Activated CD8-positive, alpha-beta memory T cell treated with anti-CD3 and anti-CD28 coated beads for 36 hours (primary cell): ENCODE measurements around the gene OTOS. TPM values are rescaled to one million over a fixed set of nuclear protein-coding genes. Genes with fewer than 3 reads are reported as not detected.

Source experiments
- CTCF ChIA-PET: fragments of 350-600 bp; sonication (Branson Sonifier 250); formaldehyde crosslinking; loops from one replicate; lab custom pipeline; 2021; ENCODE audit warnings: antibody characterized with exemption; lab: Charles Lee
- POLR2A ChIA-PET: fragments of 350-600 bp; sonication (Branson Sonifier 250); formaldehyde crosslinking; loops from one replicate; lab custom pipeline; 2021; ENCODE audit warnings: antibody characterized with exemption; lab: Charles Lee
- total RNA-seq, 2 experiments: library from RNA; stranded (reverse); gene quantifications; one replicate each; pipeline ENCODE4 v1.2.3, GENCODE V29; 2021

The OTOS gene
- total RNA-seq: not detected

DNA sequence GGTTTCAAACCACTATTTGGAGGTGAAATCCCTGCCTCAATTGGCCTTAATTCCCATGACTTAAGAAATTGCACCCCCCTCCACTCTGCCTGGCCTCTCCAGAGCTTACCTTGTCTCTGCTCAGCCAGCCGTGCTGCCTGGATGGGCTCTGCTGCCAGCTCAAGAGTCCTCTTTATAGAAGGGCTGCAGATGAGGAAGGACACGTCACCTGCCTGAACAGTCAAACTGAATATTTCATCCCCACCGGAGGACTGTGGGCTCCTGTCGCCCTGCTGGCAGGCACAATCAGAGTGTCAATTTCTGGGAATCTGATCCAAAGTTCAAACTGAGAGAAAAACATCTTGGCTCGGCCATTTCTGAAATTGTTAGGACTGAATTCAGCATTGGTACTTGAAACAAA lies at the start of gene OTOS:
TSS of gene OTOS (minus strand) at position 148 of the 400 bp plus-strand sequence. CDS start 332 bp downstream, outside the sequence.
- CTCF ChIA-PET: interaction anchor here (1.2 kb wide), 1 partner anchor 8 kb away, joined by 4 read pairs; no protein-coding TSS in a partner anchor
- POLR2A ChIA-PET: interaction anchor here (0.6 kb wide), 1 partner anchor 115 kb away, joined by 6 read pairs; no protein-coding TSS in a partner anchor

GRCh38 chr2:240189686-240190085 lies 49.2 kb upstream of the OTOS start:
- ChIA-PET CTCF (no interaction called here), POLR2A (no interaction called here)

DNA sequence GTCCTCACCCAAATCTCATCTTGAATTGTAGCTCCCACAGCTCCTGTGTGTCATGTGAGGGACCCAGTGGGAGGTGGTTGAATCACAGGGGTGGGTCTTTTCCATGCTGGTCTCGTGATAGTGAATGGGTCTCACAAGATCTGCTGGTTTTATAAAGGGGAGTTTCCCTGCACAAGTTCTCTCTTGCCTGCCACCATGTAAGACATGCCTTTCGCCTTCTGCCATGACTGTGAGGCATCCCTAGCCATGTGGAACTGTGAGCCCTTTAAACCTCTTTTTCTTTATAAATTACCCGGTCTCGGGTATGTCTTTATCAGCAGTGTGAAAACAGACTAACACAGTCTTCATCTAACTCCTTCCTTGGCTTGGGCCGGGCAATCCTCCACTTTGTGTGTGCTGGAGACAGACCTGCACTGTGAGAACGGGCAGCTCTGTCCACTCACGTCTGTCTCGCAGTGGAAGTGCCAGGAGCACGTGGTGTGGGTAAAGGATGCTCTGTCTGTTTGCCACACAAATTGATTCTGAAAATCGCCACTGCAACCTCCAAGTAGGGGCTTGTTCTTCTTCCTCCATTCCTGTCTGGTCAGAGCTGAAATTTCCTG lies 47.6 kb upstream of the OTOS start:
- ChIA-PET POLR2A (no interaction called here), CTCF (no interaction called here)

DNA sequence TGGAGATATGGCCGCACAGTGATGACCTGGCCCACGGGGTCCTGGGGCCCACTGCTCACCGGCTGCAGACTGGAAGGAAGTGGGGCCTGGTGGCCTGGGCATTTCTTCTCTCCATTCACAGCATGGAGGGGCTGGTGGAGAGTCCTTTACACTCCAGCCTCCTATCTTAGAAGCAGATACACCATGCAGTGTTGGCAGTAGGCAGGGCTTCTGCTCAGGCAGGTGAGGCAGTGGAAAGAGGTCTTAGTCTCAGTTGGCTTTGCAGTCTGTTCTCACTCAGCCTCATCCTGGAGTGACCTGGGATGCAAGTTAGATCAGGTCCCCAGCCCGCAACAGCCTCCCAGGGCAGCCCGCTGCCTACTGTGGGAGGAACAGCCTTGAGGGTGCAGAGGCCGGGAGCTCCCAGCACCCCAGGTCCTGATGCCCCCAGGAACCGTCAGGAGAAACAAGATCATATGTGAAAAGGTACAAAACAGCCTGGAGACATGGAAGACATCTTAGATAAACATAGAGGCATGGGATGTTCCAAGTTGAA lies 45.8 kb upstream of the OTOS start:
- POLR2A ChIA-PET: no interaction called here
- CTCF ChIA-PET: no interaction called here

DNA sequence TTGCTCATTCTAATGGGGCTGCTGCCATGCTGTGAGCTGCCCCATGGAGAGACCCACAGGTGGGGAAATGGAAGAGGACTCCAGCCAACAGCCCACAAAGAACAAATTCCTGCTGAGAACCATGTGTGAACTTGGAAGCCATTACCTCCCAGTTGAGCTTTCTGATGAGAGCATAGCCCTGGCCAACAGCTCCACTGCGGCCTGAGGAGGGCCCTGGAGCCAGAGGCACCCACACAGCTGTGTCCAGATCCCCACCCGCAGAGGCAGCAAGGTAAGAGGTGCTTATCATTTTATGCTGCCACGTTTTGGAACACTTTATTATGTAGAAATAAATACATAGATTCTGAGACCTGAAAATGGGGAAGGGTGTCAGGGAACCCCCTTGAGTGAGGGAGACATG lies 44.2 kb upstream of the OTOS start:
- ChIA-PET POLR2A (no interaction called here), CTCF (no interaction called here)

DNA sequence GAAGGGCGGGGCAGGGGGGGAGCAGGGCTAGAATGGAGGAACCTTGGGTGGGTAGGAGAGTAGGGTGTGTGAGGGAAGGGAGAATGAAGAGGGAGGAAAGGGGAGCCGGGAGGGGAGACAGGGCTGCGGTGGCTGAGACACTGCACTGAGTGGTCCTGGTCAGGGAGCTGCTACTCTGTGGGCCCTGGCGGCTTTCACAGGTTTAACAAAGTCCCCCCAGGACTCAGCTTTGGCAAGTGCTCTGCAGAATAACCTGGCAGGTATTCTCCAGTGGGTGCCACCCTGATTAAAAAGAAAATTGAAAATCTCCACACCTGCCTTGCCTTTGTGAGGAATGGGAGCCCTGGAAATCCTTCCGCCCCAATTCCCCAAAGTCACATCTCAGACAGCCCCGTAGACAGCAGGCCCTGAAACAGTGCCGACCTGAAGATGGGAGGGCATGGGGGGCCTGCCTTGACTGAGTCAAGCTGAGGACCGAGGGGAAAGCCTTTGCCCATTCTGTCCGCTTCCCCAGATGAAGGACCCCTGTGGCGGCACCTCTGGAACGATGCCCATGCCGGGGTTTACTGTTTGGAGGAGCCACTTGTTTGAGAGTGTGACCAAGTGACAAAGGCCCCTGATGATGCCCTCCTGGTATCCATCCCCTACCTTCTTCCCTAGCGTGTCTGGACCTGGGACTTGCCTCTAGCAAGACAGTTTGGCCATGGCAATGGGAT lies 43.6 kb upstream of the OTOS start:
- POLR2A ChIA-PET: no interaction called here
- CTCF ChIA-PET: no interaction called here

DNA sequence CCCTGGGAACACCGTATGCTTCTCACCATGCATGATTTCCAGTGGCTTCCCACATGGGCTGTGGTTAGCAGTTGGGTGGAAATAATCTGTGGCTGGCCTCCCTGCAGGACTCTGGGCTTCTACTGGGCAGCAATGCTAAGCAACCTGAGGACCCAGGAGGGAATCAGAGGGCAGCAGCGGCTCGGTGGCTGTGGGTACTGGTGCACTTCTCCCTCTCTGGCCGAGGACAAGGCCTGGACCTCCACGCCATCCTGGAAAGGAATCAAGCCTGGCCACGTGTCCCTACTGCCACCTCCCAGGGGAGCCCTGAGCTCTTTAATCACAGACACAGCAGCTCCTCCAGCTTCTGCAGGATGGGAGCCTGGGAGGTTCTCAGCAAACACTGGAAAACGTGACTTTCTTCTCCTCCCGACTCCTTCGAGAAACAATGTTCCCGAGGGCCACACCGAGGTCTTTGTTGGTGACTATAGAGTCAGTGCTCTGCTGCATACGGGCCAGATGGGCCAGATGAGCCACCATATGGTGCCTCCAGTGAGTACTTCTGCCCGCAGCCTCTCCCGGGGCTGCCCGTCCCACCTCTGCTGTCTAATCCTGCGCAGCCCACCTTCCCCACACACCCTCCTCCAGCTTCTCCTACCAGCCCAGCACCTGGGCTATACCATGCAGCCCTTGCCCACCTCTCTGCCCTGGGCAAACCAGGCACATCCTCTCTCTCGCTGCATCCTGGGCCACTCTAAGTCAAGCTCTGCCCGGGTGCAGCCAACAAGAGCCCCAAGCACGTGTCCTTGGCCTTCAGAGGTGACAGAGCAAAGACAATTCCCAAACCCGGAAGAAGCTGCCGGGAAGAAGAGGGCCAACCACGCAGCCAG lies 42.8 kb upstream of the OTOS start:
- POLR2A ChIA-PET: no interaction called here
- CTCF ChIA-PET: no interaction called here

- CTCF ChIA-PET: no interaction called here
- POLR2A ChIA-PET: no interaction called here
Observed at GRCh38 chr2:240182476-240182875, 42.0 kb upstream of the OTOS start.

DNA sequence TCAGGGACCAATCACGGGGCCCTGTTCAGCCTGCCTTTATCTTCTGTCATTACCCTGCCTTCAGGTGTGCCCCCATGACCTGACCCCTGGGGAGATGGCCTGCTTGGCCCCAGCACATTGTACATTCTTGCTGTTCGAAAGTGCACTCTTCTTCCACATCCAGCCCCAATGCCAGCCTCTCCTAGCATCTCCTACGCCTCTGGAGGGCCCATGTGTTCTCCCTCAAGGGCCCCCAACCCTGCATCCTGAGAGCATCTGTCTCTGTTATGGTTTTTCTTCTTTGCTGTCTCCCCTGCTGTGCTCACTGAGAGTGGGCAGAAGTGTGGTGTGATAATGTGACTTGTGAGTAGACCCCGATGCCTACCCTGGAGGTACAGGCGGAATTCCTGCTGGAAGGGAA lies 41.5 kb upstream of the OTOS start:
- POLR2A ChIA-PET: no interaction called here
- CTCF ChIA-PET: no interaction called here

GRCh38 chr2:240179941-240180666 lies 39.6 kb upstream of the OTOS start:
- ChIA-PET POLR2A (no interaction called here), CTCF (no interaction called here)

GRCh38 chr2:240179186-240179815 lies 38.8 kb upstream of the OTOS start:
- CTCF ChIA-PET: no interaction called here
- POLR2A ChIA-PET: no interaction called here

- ChIA-PET CTCF (no interaction called here), POLR2A (no interaction called here)
Observed at GRCh38 chr2:240178564-240178963, 38.1 kb upstream of the OTOS start.

- ChIA-PET CTCF (no interaction called here), POLR2A (no interaction called here)
Observed at GRCh38 chr2:240174496-240174895, 34.0 kb upstream of the OTOS start.

DNA sequence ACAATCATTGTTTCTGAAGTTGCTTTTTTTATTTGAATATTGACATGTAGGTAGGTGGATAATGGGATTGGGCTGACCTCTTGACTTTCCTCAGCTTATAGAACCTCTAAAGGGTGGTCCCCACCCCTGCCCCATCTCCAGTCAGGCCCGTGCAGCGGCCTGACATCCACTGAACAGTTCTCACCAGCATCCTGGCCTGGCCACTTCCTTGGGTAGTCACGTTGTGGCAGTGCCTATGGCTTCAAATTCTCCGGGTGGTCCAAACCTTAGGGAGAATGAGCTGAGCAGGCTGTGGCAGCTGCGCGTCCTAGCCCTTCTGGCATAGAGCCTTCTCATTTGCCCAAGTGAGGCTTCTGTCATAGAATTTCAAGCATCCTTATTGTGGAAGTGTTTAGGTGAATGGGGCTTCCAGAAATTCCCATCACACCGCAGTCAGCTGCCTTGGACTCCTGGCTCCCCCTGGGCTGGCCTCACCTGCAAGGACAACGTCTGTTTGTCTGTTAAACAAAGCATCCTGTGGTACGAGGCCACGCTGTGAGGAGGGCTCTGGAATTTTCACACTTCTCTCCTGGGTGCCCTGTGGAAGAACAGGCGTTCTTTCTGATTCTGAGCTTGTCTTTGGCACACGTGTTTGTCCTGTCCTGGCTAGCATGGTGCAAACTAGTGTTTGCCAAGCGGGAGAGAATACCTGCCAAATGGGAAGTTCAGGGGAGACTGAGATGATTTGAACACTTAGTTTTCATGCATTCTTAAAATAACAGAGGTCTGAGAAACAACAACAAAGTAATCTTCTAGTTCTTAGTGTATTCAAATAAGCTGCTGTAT lies 31.8 kb upstream of the OTOS start:
- ChIA-PET POLR2A (no interaction called here), CTCF (no interaction called here)

- POLR2A ChIA-PET: no interaction called here
- CTCF ChIA-PET: no interaction called here
Observed at GRCh38 chr2:240170883-240171282, 30.4 kb upstream of the OTOS start.

- ChIA-PET POLR2A (no interaction called here), CTCF (no interaction called here)
Observed at GRCh38 chr2:240170354-240170735, 29.9 kb upstream of the OTOS start.

DNA sequence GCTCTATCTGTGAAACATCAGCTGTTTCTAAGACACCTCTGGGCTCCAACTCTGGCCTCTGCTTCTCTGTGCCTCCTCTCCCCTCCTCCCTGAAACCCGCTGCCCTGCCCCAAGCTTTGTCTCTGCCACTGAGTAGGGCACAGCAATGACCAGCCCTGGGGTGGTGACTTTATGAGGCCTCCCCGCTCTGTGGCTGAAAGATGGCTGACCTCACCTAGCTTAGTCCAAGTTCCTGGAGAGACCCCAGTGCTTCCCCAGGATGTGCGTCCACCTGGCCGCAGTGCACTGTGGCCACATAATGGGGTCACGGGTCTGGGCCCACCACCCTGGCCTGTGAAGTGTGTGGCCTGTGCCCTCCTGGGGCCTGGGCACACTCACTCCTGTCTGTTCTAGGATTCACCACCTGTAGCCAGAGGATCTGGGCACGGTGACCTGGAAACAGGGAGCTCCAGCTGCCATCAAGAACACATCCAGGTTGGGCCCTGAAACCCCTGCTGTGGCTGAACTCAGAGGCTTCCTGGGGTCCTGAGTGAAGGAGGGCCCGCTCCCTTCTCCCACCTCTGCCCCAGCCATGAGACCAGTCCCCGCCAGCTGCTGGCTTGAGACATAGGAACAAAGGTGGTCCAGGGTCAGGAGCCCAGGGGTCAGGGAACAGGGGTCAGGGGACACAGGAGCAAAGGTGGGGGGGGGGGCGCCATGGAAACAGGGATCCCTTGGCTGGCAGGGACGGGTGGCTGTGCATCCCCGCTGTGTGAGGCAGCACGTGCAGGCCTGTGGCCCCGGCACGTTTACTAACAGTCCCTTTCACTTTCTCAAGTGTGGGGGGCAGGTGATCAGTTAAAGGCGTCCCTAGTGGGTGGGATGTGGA lies 29.3 kb upstream of the OTOS start:
- ChIA-PET CTCF (no interaction called here), POLR2A (no interaction called here)
